HG03378 (cell line): ENCODE results near the gene GUSB.

Experiments used
- ATAC-seq: cut with Tn5 transposase; IDR thresholded peaks from one replicate; pipeline ENCODE4 v1.9.1; 2021; ENCODE audit warnings: mild to moderate bottlenecking, moderate library complexity; ENCODE audit not compliant: unreplicated experiment

The GUSB gene

DNA sequence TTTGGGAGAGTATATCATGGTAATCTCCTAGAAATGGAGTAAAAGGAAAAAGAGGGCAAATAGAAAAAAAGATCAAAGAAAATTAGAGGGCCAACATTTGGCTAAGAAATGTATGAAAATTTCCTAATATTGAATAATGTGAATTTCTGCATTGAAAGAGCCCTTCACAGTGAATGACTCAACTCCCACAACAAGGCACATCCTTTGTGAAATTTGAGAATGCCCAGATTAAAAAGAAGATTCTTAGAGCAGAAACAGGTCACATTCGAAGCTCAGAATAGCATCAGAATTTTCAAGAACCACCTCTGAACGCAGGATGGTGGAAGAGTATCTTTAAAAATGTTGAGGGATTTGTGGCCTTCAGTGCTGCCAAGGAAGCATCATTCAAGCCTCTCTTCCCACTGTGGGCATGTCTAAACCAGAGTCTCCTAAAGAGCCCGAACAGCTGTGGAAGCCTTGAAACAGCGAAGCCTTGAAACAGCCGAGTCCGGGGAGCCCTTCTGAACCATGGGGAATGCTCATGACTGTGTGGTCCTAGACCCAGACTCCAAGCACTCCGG is 43.6 kb downstream of the GUSB start:
- no peak for ATAC-seq

- ATAC-seq, result no peak
These were observed 44.7 kb downstream of the GUSB start for GRCh38 chr7:65937296-65937695.

DNA sequence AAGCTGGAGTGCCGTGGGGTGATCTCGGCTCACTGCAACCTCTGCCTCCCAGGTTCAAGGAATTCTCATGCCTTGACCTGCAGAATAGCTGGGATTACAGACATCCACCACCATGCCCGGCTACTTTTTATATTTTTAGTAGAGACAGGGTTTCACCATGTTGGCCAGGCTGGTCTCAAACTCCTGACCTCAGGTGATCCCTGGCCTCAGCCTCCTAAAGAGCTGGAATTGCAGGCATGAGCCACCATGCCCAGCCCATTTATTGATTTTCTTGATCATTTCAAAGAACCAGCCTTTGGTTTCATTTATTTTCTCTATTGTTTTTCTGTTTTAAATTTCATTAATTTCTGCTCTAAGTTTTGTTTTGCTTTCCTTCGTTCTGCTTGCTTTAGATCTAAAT is 50.3 kb downstream of the GUSB start:
- no peak for ATAC-seq

GRCh38 chr7:65927489-65928448 is 54.2 kb downstream of the GUSB start:
- no peak for ATAC-seq

DNA sequence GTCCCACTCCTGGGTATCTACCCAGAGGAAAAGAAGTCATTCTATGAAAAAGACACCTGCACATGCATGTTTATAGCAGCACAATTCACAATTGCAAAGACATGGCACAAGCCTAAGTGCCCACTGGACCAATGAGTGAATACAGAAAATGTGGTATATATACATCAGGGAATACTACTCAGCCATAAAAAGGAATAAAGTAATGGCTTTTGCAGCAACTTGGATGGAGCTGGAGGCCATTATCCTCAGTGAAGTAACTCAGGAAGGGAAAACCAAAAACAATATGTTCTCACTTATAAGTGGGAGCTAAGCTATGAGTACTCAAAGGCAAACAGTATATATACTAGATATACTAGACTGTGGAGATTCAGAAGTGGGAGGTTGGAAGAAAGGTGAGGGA is 55.4 kb downstream of the GUSB start:
- no peak for ATAC-seq

DNA sequence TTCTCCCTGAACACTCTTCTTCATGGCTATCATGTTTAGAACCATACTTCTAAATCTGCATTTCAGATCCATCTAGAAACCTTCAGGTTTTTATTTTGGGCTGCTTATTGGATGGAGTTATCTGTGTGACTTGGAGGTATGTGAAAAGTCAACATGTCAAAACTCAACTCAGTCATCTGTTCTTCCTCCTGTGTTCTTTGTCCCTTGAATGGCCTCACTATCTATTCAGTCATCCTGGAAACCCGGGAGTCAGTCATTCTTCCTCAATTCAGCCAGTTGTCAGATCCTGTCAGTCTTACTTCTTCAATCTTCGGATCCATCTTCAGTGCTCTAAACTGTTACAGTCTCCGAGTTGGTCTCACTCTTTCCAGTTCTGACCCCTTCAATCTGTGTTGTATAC is 57.0 kb downstream of the GUSB start:
- no peak for ATAC-seq

DNA sequence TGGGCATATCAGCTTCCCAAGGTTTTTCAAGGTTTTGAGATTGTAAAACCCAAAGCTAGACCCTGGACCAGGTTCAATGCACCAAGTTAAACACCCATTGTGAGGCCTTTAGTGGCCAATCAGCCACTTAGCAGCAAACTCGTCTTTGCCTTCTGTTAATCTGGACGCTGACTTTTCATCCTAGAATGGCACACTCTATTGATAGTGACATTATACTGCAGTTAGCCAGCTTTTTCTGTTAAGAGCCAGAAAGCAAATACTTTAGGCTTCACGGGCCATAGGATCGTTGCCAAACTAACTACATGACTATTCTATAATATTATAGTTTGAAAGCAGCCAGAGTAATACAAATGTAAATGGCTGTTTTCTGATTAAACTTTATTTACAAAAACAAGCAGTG is 57.8 kb downstream of the GUSB start:
- ATAC-seq, result no peak

DNA sequence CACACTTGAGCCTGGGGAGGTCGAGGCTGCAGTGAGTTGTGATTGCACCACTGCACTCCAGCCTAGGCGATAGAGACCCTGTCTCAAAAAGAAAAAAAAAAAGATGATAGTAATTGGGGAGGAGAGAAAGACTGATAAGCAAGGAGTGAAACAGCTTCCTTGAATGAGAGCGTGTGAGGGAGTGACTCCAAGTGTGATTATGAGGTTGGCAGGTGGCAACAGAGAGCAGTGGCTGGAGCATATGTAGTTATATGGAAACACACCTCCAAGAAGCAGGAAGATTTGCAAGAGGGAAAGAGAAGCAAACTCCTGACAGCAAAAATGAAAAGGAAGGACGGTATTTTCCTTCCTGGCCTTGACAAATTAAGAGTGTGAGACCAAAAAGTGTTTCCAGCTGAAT is 58.7 kb downstream of the GUSB start:
- ATAC-seq, result no peak

DNA sequence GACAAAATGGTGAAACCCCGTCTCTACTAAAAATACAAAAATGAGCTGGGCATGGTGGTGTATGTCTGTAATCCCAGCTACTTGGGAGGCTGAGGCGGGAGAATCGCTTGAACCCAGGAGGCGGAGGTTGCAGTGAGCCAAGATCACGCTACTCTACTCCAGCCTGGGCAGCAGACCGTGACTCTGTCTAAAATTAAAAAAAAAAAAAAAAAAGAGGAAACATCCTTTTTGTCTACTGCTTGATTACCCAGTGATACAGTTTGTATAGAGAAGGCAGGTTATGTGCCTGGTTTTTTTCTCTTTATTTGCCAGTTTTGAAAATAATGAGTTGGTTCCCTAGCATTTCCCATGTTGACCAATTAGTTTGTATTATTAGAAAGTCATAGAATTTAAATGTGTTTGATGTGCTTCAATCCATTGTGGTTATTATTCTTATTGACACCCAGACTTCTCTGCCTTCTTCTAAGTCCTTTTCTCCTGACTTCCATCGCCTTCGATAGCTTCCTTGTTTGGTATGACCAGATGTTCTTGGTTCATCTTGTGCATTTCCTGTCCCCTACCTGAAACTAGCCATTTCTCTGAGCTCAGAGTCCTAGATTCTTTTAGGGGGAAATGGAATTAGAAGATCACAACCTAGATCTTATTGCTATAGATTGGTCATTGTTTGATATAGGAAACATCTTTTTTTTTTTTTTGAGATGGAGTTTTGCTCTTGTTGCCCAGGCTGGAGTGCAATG is 65.9 kb downstream of the GUSB start:
- ATAC-seq, result no peak

DNA sequence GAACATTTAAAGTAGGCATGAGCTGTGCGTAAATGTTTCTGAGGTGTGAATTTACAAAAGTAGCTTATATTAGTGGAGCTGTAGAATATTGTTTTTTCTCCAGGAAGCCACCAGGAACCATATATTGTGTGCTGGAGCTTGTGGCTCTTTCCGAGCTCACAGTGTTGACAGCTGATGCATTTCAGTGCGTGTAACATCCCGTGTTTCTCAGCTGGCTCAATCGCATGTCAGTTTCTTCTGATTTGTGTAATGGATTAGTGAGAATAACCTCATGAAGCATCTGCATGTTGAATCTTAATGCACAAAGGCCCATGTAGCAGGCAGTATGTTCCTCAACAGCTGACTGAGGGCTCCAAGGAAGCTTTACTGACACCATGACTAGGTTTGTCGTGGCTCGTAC is 69.8 kb downstream of the GUSB start:
- no peak for ATAC-seq
